ENCODE results near the gene VASP. TPM values are rescaled to one million over a fixed set of nuclear protein-coding genes. Genes with fewer than 3 reads are reported as not detected.
A peak's percentile ranks its signal among the peaks of the same experiment; 100 is the strongest.

Gene VASP
- total and polyA plus RNA-seq, 2 of the 13 experiments (the other 11 are each of a cell fraction or from before 2014, with no cell fraction given), result 41.8 to 67.1 TPM

DNA sequence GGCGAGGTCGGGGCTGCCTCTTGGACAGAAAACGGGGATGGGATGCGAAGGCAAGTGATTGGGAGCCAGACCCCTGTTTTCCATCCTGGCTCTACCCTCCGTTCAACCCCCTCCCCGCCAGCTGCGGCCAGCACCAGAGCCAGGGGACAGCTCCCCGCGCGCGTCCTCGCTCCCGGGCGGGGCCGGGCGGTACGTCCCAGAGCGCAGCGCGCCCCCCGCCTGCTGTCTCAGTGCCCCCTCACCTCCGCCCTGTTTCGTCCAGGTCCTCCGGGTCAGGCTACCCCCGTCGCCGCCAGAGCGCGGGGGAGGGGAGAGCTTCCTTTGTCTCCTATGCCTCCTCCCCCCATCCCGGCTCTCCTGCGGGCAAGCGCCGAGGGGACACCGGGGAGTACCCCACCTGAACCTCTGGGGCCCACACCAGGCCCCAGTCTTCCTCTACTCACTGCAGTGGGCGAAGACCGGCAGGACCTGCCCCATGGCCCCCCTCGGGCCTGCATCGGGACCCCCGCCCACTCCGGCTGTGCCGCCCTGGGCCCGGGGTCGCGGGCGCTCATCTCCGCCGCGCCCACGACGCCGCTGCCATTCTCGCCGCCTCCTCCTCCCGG is 10.8 kb upstream of the VASP start (continued):
- TF ChIP-seq, protein P1, sequence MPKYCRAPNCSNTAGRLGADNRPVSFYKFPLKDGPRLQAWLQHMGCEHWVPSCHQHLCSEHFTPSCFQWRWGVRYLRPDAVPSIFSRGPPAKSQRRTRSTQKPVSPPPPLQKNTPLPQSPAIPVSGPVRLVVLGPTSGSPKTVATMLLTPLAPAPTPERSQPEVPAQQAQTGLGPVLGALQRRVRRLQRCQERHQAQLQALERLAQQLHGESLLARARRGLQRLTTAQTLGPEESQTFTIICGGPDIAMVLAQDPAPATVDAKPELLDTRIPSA (CRISPR knock-in tag; IDR thresholded peaks at IDR 0.05; ENCODE audit: borderline replicate concordance), result no peak
- TF ChIP-seq, protein P2, sequence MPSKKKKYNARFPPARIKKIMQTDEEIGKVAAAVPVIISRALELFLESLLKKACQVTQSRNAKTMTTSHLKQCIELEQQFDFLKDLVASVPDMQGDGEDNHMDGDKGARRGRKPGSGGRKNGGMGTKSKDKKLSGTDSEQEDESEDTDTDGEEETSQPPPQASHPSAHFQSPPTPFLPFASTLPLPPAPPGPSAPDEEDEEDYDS (CRISPR knock-in tag; IDR thresholded peaks at IDR 0.05), result 0 out of 2 replicates have a peak, but pooled peaks have one; percentile 28
- TF ChIP-seq, protein P3, sequence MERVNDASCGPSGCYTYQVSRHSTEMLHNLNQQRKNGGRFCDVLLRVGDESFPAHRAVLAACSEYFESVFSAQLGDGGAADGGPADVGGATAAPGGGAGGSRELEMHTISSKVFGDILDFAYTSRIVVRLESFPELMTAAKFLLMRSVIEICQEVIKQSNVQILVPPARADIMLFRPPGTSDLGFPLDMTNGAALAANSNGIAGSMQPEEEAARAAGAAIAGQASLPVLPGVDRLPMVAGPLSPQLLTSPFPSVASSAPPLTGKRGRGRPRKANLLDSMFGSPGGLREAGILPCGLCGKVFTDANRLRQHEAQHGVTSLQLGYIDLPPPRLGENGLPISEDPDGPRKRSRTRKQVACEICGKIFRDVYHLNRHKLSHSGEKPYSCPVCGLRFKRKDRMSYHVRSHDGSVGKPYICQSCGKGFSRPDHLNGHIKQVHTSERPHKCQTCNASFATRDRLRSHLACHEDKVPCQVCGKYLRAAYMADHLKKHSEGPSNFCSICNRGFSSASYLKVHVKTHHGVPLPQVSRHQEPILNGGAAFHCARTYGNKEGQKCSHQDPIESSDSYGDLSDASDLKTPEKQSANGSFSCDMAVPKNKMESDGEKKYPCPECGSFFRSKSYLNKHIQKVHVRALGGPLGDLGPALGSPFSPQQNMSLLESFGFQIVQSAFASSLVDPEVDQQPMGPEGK (CRISPR knock-in tag; IDR thresholded peaks at IDR 0.05), result peak; percentile 89
- 0 out of 2 replicates have a peak, but pooled peaks have one; percentile 38 for TF ChIP-seq NFKBIZ (CRISPR knock-in tag; IDR thresholded peaks at IDR 0.05)
- TF ChIP-seq, protein P4, sequence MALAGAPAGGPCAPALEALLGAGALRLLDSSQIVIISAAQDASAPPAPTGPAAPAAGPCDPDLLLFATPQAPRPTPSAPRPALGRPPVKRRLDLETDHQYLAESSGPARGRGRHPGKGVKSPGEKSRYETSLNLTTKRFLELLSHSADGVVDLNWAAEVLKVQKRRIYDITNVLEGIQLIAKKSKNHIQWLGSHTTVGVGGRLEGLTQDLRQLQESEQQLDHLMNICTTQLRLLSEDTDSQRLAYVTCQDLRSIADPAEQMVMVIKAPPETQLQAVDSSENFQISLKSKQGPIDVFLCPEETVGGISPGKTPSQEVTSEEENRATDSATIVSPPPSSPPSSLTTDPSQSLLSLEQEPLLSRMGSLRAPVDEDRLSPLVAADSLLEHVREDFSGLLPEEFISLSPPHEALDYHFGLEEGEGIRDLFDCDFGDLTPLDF (CRISPR knock-in tag; IDR thresholded peaks at IDR 0.05), result 0 out of 2 replicates have a peak, but pooled peaks have one; percentile 38
- TF ChIP-seq, protein P5, sequence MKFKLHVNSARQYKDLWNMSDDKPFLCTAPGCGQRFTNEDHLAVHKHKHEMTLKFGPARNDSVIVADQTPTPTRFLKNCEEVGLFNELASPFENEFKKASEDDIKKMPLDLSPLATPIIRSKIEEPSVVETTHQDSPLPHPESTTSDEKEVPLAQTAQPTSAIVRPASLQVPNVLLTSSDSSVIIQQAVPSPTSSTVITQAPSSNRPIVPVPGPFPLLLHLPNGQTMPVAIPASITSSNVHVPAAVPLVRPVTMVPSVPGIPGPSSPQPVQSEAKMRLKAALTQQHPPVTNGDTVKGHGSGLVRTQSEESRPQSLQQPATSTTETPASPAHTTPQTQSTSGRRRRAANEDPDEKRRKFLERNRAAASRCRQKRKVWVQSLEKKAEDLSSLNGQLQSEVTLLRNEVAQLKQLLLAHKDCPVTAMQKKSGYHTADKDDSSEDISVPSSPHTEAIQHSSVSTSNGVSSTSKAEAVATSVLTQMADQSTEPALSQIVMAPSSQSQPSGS (CRISPR knock-in tag; IDR thresholded peaks at IDR 0.05), result peak; percentile 36; the same call in 1 of the 2 replicates
- TF ChIP-seq, protein P6, sequence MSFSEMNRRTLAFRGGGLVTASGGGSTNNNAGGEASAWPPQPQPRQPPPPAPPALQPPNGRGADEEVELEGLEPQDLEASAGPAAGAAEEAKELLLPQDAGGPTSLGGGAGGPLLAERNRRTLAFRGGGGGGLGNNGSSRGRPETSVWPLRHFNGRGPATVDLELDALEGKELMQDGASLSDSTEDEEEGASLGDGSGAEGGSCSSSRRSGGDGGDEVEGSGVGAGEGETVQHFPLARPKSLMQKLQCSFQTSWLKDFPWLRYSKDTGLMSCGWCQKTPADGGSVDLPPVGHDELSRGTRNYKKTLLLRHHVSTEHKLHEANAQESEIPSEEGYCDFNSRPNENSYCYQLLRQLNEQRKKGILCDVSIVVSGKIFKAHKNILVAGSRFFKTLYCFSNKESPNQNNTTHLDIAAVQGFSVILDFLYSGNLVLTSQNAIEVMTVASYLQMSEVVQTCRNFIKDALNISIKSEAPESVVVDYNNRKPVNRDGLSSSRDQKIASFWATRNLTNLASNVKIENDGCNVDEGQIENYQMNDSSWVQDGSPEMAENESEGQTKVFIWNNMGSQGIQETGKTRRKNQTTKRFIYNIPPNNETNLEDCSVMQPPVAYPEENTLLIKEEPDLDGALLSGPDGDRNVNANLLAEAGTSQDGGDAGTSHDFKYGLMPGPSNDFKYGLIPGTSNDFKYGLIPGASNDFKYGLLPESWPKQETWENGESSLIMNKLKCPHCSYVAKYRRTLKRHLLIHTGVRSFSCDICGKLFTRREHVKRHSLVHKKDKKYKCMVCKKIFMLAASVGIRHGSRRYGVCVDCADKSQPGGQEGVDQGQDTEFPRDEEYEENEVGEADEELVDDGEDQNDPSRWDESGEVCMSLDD (CRISPR knock-in tag; IDR thresholded peaks at IDR 0.05; ENCODE audit: borderline replicate concordance), result 0 out of 2 replicates have a peak, but pooled peaks have one; percentile 68
- no peak for TF ChIP-seq LCORL (IDR thresholded peaks at IDR 0.05)
- TF ChIP-seq LCORL (CRISPR knock-in tag; IDR thresholded peaks at IDR 0.05), result peak; percentile 56; the same call in 1 of the 2 replicates
- peak; percentile 82 for TF ChIP-seq ZNF792 (CRISPR knock-in tag; IDR thresholded peaks at IDR 0.05)
- TF ChIP-seq, protein P7, sequence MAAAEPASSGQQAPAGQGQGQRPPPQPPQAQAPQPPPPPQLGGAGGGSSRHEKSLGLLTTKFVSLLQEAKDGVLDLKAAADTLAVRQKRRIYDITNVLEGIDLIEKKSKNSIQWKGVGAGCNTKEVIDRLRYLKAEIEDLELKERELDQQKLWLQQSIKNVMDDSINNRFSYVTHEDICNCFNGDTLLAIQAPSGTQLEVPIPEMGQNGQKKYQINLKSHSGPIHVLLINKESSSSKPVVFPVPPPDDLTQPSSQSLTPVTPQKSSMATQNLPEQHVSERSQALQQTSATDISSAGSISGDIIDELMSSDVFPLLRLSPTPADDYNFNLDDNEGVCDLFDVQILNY (CRISPR knock-in tag; conservative IDR thresholded peaks at IDR 0.05), result 0 out of 2 replicates have a peak, but pooled peaks have one; percentile 38
- no peak for TF ChIP-seq AKAP8 (CRISPR knock-in tag; IDR thresholded peaks at IDR 0.05)
- no peak for TF ChIP-seq ZNF747 (CRISPR knock-in tag; IDR thresholded peaks at IDR 0.05; ENCODE audit: borderline replicate concordance)
- TF ChIP-seq ZNF430 (CRISPR knock-in tag; IDR thresholded peaks at IDR 0.05), result peak; percentile 92
- 0 out of 2 replicates have a peak, but pooled peaks have one; percentile 24 for TF ChIP-seq ZBTB7A (CRISPR knock-in tag; IDR thresholded peaks at IDR 0.05)
- TF ChIP-seq, protein P8, sequence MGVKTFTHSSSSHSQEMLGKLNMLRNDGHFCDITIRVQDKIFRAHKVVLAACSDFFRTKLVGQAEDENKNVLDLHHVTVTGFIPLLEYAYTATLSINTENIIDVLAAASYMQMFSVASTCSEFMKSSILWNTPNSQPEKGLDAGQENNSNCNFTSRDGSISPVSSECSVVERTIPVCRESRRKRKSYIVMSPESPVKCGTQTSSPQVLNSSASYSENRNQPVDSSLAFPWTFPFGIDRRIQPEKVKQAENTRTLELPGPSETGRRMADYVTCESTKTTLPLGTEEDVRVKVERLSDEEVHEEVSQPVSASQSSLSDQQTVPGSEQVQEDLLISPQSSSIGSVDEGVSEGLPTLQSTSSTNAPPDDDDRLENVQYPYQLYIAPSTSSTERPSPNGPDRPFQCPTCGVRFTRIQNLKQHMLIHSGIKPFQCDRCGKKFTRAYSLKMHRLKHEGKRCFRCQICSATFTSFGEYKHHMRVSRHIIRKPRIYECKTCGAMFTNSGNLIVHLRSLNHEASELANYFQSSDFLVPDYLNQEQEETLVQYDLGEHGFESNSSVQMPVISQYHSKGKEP (CRISPR knock-in tag; IDR thresholded peaks at IDR 0.05), result peak; percentile 93
- 0 out of 2 replicates have a peak, but pooled peaks have one; percentile 56 for TF ChIP-seq ZNF839 (CRISPR knock-in tag; IDR thresholded peaks at IDR 0.05; ENCODE audit: borderline replicate concordance)
